Glomerular visceral epithelial cell (primary cell): ENCODE data around the gene LRR1.
A peak's percentile ranks its signal among the peaks of the same experiment; 100 is the strongest.
"Not testable (repeated sequence)": the region's sequence is repeated elsewhere in the genome, so short reads cannot be mapped to it uniquely, and the experiment has no call there.

Source experiments
- DNase-seq: peaks from one replicate; pipeline ENCODE4 v3.0.0-alpha.2; 2016; ENCODE audit errors: extremely low spot score

The LRR1 gene

GRCh38 chr14:49598485-49599300 lies at the start of gene LRR1:
LRR1 (plus strand) TSS chr14:49598940; CDS start chr14:49599021, 81 bp downstream.
- DNase-seq, result peak; percentile 81

- DNase-seq, result no peak
Observed at GRCh38 chr14:49549446-49549845, 49.3 kb upstream of the LRR1 start.

GRCh38 chr14:49549881-49550280 lies 48.9 kb upstream of the LRR1 start:
- DNase-seq, result peak; percentile 40

GRCh38 chr14:49550286-49551184 lies 48.2 kb upstream of the LRR1 start:
- no peak for DNase-seq

GRCh38 chr14:49551569-49551968 lies 47.2 kb upstream of the LRR1 start:
- DNase-seq, result no peak

- no peak for DNase-seq
Observed at GRCh38 chr14:49553106-49553505, 45.6 kb upstream of the LRR1 start.

GRCh38 chr14:49553892-49554291 lies 44.8 kb upstream of the LRR1 start:
- no peak for DNase-seq

GRCh38 chr14:49559979-49560768 lies 38.6 kb upstream of the LRR1 start:
- no peak for DNase-seq

- no peak for DNase-seq
Observed at GRCh38 chr14:49566714-49567113, 32.0 kb upstream of the LRR1 start.

- DNase-seq, result no peak
Observed at GRCh38 chr14:49569281-49569680, 29.5 kb upstream of the LRR1 start.

GRCh38 chr14:49574038-49574437 lies 24.7 kb upstream of the LRR1 start:
- DNase-seq, result no peak

GRCh38 chr14:49578141-49578540 lies 20.6 kb upstream of the LRR1 start:
- no peak for DNase-seq

GRCh38 chr14:49579841-49580240 lies 18.9 kb upstream of the LRR1 start:
- DNase-seq, result no peak

GRCh38 chr14:49581209-49582112 lies 17.3 kb upstream of the LRR1 start:
- no peak for DNase-seq

- DNase-seq, result no peak
Observed at GRCh38 chr14:49582113-49582977, 16.4 kb upstream of the LRR1 start.

- DNase-seq, result no peak
Observed at GRCh38 chr14:49583629-49584028, 15.1 kb upstream of the LRR1 start.

GRCh38 chr14:49584058-49584457 lies 14.7 kb upstream of the LRR1 start:
- DNase-seq, result no peak

GRCh38 chr14:49584981-49585640 lies 13.6 kb upstream of the LRR1 start:
- not testable (repeated sequence) for DNase-seq
